GM23248 (cell line): Measurements from ENCODE around the gene NBL1. TPM values are rescaled to one million over a fixed set of nuclear protein-coding genes. Genes with fewer than 3 reads are reported as not detected.
A peak's percentile ranks its signal among the peaks of the same experiment; 100 is the strongest.

Source experiments
- DNase-seq: peaks from one replicate; pipeline ENCODE4 v3.0.0-alpha.2; 2015
- H2AFZ ChIP-seq: fragments of 200-600 bp; sonication (generic); 2 replicates; pipeline ENCODE4 v1.6.1; 2016; ENCODE audit warnings: antibody characterized with exemption
- H3F3A ChIP-seq: fragments of 200-600 bp; sonication (generic); 2 replicates; pipeline ENCODE4 v1.6.1; 2016; ENCODE audit warnings: mild to moderate bottlenecking, antibody characterized with exemption, mixed run types; ENCODE audit not compliant: insufficient read depth
- H3K27ac ChIP-seq: fragments of 200-600 bp; sonication (generic); 2 replicates; pipeline ENCODE4 v1.5.1; 2016; ENCODE audit warnings: mild to moderate bottlenecking
- H3K27me3 ChIP-seq: fragments of 200-600 bp; sonication (generic); replicated peaks from 2 replicates; pipeline ENCODE4 v1.6.1; 2016; ENCODE audit warnings: mild to moderate bottlenecking; ENCODE audit not compliant: insufficient read depth
- H3K36me3 ChIP-seq: fragments of 200-600 bp; sonication (generic); 2 replicates; pipeline ENCODE4 v1.6.1; 2016; ENCODE audit warnings: low read depth, mild to moderate bottlenecking
- H3K4me1 ChIP-seq: fragments of 200-600 bp; sonication (generic); 2 replicates; pipeline ENCODE4 v1.6.1; 2016; ENCODE audit warnings: mild to moderate bottlenecking; ENCODE audit not compliant: insufficient read depth
- H3K4me2 ChIP-seq: fragments of 200-600 bp; sonication (generic); one replicate; pipeline ENCODE4 v1.6.1; 2016; ENCODE audit warnings: mild to moderate bottlenecking; ENCODE audit not compliant: unreplicated experiment
- H3K4me3 ChIP-seq: fragments of 200-600 bp; sonication (generic); 2 replicates; pipeline ENCODE4 v1.5.1; 2016; ENCODE audit warnings: mild to moderate bottlenecking
- H3K79me2 ChIP-seq: fragments of 200-600 bp; sonication (generic); 2 replicates; pipeline ENCODE4 v1.6.1; 2016; ENCODE audit warnings: mild to moderate bottlenecking; ENCODE audit not compliant: insufficient read depth
- H3K9ac ChIP-seq: fragments of 200-600 bp; sonication (generic); 2 replicates; pipeline ENCODE4 v1.6.1; 2016; ENCODE audit warnings: mild to moderate bottlenecking
- H3K9me2 ChIP-seq: fragments of 200-600 bp; sonication (generic); 2 replicates; pipeline ENCODE4 v1.6.1; 2016; ENCODE audit warnings: mixed run types, mild to moderate bottlenecking, moderate library complexity; ENCODE audit not compliant: insufficient read depth
- H3K9me3 ChIP-seq: fragments of 200-600 bp; sonication (generic); one replicate; pipeline ENCODE4 v1.6.1; 2017; ENCODE audit warnings: low read depth
- H4K20me1 ChIP-seq: fragments of 200-600 bp; sonication (generic); 2 replicates; pipeline ENCODE4 v1.6.0; 2016; ENCODE audit not compliant: insufficient read depth
- EZH2 ChIP-seq: fragments of 200-600 bp; sonication (generic); IDR thresholded peaks from 2 replicates; pipeline ENCODE4 v1.6.1; 2018; ENCODE audit warnings: antibody characterized with exemption, mild to moderate bottlenecking; ENCODE audit not compliant: insufficient read depth, poor library complexity, severe bottlenecking
- EZH2phosphoT487 ChIP-seq: fragments of 200-600 bp; sonication (generic); IDR thresholded peaks from 2 replicates; pipeline ENCODE4 v1.6.1; 2018; ENCODE audit warnings: antibody characterized with exemption, moderate library complexity, mild to moderate bottlenecking, low read depth; ENCODE audit not compliant: insufficient read depth
- WGBS, 2 experiments: methylation state at CpG; one replicate each; pipeline ENCODE4 v1.1.6; 2015 to 2017; ENCODE audit warnings: low lambda C conversion rate in 2 of 2, low coverage in 1 of 2; ENCODE audit errors: missing lambda C conversion rate in 2 of 2; 5-methylcytosine and 5-hydroxymethylcytosine counted together
- in situ Hi-C: fragments of 300-500 bp; cut with MboI; formaldehyde crosslinking; loops from 2 replicates; pipeline ENCODE4 v1.15.0; 2020
- polyA plus RNA-seq: library from polyadenylated mRNA; unstranded; fragments of >200 nt; fragmentation: Nextera tagmentation; extraction: Ambion mirVana; gene quantifications from 2 replicates; pipeline ENCODE4 v1.2.1, GENCODE V29; 2016
- total RNA-seq: library from RNA; depleted of rRNA; stranded (reverse); fragments of >200 nt; shearing (Covaris generic); gene quantifications from 2 replicates; pipeline ENCODE4 v1.2.3, GENCODE V29; 2014

Gene NBL1
- total and polyA plus RNA-seq, 2 experiments from 2014 or later = 239 to 290 TPM

- no peak overlapping the region for H3K4me2 ChIP-seq
- peaks cover 3% of the 10 kb centered on the region; the same call in 1 of the 2 replicates for H3F3A ChIP-seq
- H3K27ac ChIP-seq = no peak overlapping the region
- no peak overlapping the region for H3K9ac ChIP-seq
- in situ Hi-C loops = no loop called here
- H3K9me3 ChIP-seq = no peaks in the 10 kb centered on the region
- H3K9me2 ChIP-seq = no peaks in the 10 kb centered on the region
- no peaks in the 10 kb centered on the region for H3K4me1 ChIP-seq
- no peak overlapping the region for H2AFZ ChIP-seq
- no peak for TF ChIP-seq EZH2phosphoT487
- no peak for TF ChIP-seq EZH2
- no peaks in the 10 kb centered on the region for H3K36me3 ChIP-seq
- DNase-seq = no peak
- WGBS, 2 experiments = 55 to 58% methylated on average over 4 of the region's 4 CpGs
- H4K20me1 ChIP-seq = no peaks in the 10 kb centered on the region
- H3K27me3 ChIP-seq = peaks cover 6% of the 10 kb centered on the region; the same call in 1 of the 2 replicates
- H3K79me2 ChIP-seq = no peaks in the 10 kb centered on the region
- H3K4me3 ChIP-seq = no peak overlapping the region
These were observed 26.7 kb downstream of the NBL1 start for GRCh38 chr1:19670787-19671186.

GRCh38 chr1:19672237-19672636 is 28.1 kb downstream of the NBL1 start:
- Histone ChIP-seq H3K9me3 (no peaks in the 10 kb centered on the region), H3F3A (peaks cover 15% of the 10 kb centered on the region), H2AFZ (no peak overlapping the region), H3K4me1 (no peaks in the 10 kb centered on the region), H3K4me2 (no peak overlapping the region), H3K27me3 (no peaks in the 10 kb centered on the region), H4K20me1 (no peaks in the 10 kb centered on the region), H3K4me3 (no peak overlapping the region), H3K9me2 (no peaks in the 10 kb centered on the region), H3K36me3 (no peaks in the 10 kb centered on the region), H3K27ac (no peak overlapping the region), H3K9ac (no peak overlapping the region), H3K79me2 (no peaks in the 10 kb centered on the region)
- in situ Hi-C loops = no loop called here
- WGBS, 2 experiments = 22 to 23% methylated on average over 6 of the region's 6 CpGs
- no peak for DNase-seq
- TF ChIP-seq EZH2 (no peak), EZH2phosphoT487 (no peak)

DNA sequence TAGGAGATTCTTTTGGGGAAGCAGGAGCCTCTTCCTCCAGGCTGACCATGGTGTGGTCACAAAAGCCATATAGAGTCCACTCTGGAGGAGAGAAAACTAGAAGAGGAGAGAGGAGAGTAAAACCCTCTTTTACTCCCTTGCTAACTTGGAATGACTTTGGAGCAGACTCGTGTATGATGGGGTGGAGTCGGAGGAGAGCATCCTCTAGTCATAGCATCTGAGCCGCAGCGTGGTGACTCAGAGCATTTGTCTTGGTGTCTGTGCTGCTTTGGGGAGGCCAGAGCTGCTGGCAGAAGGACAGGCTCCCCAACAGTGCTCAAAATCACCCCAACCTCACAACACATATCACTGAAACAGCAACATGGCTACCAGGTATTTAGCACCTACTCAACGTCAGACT is 31.7 kb downstream of the NBL1 start:
- H3K27ac ChIP-seq = no peak overlapping the region
- H2AFZ ChIP-seq = no peak overlapping the region
- no peaks in the 10 kb centered on the region for H4K20me1 ChIP-seq
- peaks cover 18% of the 10 kb centered on the region for H3F3A ChIP-seq
- H3K36me3 ChIP-seq = no peaks in the 10 kb centered on the region
- H3K9me3 ChIP-seq = no peaks in the 10 kb centered on the region
- H3K79me2 ChIP-seq = no peaks in the 10 kb centered on the region
- TF ChIP-seq EZH2 (no peak), EZH2phosphoT487 (no peak)
- no peaks in the 10 kb centered on the region for H3K9me2 ChIP-seq
- H3K4me1 ChIP-seq = no peaks in the 10 kb centered on the region
- H3K9ac ChIP-seq = no peak overlapping the region
- H3K4me2 ChIP-seq = no peak overlapping the region
- DNase-seq = no peak
- H3K4me3 ChIP-seq = no peak overlapping the region
- 55 to 57% methylated on average over 5 of the region's 5 CpGs for WGBS, 2 experiments
- in situ Hi-C loops = no loop called here
- H3K27me3 ChIP-seq = no peaks in the 10 kb centered on the region

DNA sequence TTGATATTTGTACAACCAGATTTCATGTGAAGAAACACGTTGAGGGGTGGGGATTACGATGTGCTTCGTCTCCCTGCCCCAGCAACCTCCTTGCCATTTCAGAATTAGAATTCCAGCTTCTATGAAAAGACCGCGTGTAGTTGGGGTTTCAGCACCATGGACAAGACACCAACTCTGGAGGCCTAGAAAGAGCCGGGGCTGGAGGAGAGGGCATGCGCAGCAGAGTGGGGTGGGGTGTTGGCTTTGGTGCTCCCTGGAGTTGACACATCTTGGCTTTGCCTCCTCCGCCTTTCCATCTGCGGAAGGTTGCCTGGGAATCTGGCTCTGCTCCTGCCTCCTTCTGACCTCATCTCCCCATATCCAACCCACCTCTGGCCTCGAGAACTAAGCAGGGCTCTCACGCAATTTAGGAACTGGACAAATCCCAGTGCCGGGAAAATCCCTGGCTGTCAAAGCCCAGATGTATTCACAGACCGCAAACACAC is 32.4 kb downstream of the NBL1 start:
- H2AFZ ChIP-seq = no peak overlapping the region
- peaks cover 18% of the 10 kb centered on the region for H3F3A ChIP-seq
- no peaks in the 10 kb centered on the region for H3K79me2 ChIP-seq
- 6 to 7% methylated on average over 13 of the region's 13 CpGs for WGBS, 2 experiments
- H3K27ac ChIP-seq = peak overlapping the region; percentile 45; the same call in 1 of the 2 replicates
- H3K36me3 ChIP-seq = no peaks in the 10 kb centered on the region
- no peaks in the 10 kb centered on the region for H3K9me2 ChIP-seq
- no peaks in the 10 kb centered on the region for H3K9me3 ChIP-seq
- H3K4me1 ChIP-seq = no peaks in the 10 kb centered on the region
- H3K27me3 ChIP-seq = no peaks in the 10 kb centered on the region
- in situ Hi-C loops = no loop called here
- H4K20me1 ChIP-seq = no peaks in the 10 kb centered on the region
- H3K9ac ChIP-seq = no peak overlapping the region
- H3K4me2 ChIP-seq = no peak overlapping the region
- H3K4me3 ChIP-seq = no peak overlapping the region
- no peak for TF ChIP-seq EZH2phosphoT487
- no peak for TF ChIP-seq EZH2
- DNase-seq = peak; percentile 94

DNA sequence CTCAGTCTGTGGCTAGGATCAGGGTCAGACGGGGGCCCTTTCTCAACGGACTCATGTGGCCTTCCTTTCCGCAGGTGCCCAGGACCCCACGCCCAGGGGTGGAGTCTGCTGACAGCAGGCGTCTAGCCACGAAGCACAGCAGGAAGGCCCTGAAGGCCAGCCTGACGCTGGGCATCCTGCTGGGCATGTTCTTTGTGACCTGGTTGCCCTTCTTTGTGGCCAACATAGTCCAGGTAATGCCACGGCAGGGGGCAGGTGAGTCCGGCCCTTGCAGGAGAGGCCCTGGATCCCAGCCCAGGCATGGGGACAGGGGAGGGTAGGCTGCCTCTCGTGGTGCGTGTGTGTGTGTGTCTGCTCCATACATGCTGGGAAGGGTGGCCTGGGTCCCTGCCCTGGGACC is 34.4 kb downstream of the NBL1 start:
- TF ChIP-seq EZH2 (no peak), EZH2phosphoT487 (no peak)
- 74 to 77% methylated on average over 11 of the region's 11 CpGs for WGBS, 2 experiments
- no peak overlapping the region for H3K27ac ChIP-seq

More for the DNA sequence above, 34.4 kb downstream of the NBL1 start:
- H3F3A ChIP-seq = peaks cover 25% of the 10 kb centered on the region
- no peaks in the 10 kb centered on the region for H4K20me1 ChIP-seq
- H3K4me3 ChIP-seq = no peak overlapping the region
- H3K9me3 ChIP-seq = no peaks in the 10 kb centered on the region
- no peaks in the 10 kb centered on the region for H3K9me2 ChIP-seq
- H3K4me2 ChIP-seq = no peak overlapping the region
- H3K79me2 ChIP-seq = no peaks in the 10 kb centered on the region
- no peak overlapping the region for H2AFZ ChIP-seq
- H3K4me1 ChIP-seq = peaks cover 9% of the 10 kb centered on the region
- no peaks in the 10 kb centered on the region for H3K36me3 ChIP-seq
- H3K9ac ChIP-seq = no peak overlapping the region
- H3K27me3 ChIP-seq = no peaks in the 10 kb centered on the region
- in situ Hi-C loops = no loop called here
- no peak for DNase-seq
